Measurements from ENCODE around the gene CEP76.

- TF ChIP-seq EZH2 (IDR thresholded peaks at IDR 0.05; ENCODE audit: insufficient read depth, low read length) (no peak), CTCF (IDR thresholded peaks at IDR 0.05; ENCODE audit: insufficient read depth, low read depth, low read length) (no peak)
These were observed 70.6 kb downstream of the CEP76 start for GRCh38 chr18:12631831-12632477.
